ENCODE results near the gene DNAJC11.

DNA sequence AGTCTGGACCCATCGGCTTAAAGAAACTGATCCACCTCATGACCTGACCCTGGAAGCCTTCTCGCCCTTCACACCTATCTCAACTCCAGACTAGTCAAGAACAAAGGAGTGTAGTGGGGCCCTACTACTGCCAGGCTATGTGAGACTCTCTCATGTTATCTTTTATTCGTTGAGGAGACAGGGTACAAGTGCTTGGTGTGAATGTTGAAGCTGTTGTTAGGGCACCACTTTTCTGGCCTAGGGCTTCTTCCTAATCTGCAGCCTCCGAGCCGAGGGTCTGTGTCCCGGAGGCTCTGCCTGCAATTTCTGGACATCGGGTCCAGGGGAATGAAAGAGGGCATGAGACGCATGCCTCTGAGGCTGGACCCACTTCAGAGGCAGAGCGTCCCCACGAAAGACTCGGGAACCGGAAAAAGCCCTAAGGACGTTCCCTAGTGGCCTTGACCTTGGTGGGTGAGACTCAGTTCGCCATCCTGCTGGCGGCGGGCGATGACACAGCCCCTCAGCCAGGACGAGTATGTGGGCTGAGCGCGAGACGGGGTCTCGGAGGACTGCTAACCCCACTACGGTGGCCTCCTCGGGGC is 671 bp downstream of the DNAJC11 start:
- TF ChIP-seq EZH2 (IDR thresholded peaks at IDR 0.05; ENCODE audit: borderline replicate concordance) (no peak), CTCF (IDR thresholded peaks at IDR 0.05; ENCODE audit: poor library complexity) (no peak)

Data from hepatocyte (in vitro differentiated cells).